ENCODE data around the gene METRNL. TPM values are rescaled to one million over a fixed set of nuclear protein-coding genes. Genes with fewer than 3 reads are reported as not detected.
A peak's percentile ranks its signal among the peaks of the same experiment; 100 is the strongest.

METRNL gene
- total RNA-seq, 1 donor from 2014 or later, result 63.8 TPM

DNA sequence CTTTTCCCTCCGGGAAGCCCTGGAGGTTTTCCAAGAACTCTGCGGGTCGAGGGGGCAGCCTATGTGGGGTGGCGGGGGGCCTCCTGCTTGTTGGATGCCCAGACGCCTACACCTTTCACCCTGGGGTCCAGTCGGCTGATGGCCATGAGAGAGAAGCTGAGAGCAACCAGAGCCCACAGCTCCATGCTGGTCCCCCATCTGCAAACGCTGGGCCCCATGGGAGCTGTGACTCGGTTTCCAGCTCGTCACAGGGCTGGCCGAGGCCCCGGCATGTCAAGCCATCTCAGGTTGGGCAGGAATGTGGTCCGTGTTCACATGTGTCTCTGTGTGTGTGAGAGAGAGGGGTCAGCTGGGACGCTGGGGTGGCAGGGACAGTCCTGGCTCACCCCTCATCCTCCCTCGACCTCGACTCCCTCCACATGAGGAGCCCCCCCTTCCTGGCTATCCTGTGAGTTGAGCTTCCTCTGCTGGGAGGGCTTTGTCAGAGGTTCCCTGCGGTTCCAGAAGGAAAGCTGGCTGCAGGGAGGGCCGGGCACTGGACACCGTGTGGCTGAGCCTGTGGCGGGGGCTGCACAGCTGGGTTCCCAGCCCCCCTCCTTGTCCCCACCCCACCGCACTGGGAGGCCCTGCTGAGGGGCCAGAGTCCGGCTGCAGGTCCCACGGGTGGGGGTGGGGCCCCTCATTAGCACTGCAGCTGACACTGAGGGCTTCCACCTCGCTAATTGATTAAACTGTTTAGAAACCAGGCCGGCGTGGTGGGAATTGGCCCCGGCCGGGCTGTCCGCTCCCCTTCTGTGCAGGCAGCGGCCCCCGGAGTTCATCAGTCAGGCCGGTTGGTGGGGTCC, 19.1 kb downstream of the METRNL start:
- Mint-ChIP-seq H3K27me3 (ENCODE audit: low read depth) (no peaks in the 10 kb centered on the region), H3K4me1 (ENCODE audit: low read depth) (peaks cover 38% of the 10 kb centered on the region), H3K36me3 (ENCODE audit: low read depth) (peaks cover 12% of the 10 kb centered on the region), H3K9me3 (ENCODE audit: low read depth) (no peaks in the 10 kb centered on the region), H3K4me3 (ENCODE audit: unreplicated experiment) (no peak overlapping the region), H3K27ac (ENCODE audit: unreplicated experiment) (peak overlapping the region; percentile 8)
- DNase-seq (ENCODE audit: low spot score), result no peak
- TF ChIP-seq, protein P1, sequence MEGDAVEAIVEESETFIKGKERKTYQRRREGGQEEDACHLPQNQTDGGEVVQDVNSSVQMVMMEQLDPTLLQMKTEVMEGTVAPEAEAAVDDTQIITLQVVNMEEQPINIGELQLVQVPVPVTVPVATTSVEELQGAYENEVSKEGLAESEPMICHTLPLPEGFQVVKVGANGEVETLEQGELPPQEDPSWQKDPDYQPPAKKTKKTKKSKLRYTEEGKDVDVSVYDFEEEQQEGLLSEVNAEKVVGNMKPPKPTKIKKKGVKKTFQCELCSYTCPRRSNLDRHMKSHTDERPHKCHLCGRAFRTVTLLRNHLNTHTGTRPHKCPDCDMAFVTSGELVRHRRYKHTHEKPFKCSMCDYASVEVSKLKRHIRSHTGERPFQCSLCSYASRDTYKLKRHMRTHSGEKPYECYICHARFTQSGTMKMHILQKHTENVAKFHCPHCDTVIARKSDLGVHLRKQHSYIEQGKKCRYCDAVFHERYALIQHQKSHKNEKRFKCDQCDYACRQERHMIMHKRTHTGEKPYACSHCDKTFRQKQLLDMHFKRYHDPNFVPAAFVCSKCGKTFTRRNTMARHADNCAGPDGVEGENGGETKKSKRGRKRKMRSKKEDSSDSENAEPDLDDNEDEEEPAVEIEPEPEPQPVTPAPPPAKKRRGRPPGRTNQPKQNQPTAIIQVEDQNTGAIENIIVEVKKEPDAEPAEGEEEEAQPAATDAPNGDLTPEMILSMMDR (IDR thresholded peaks at IDR 0.05), result no peak

- no peaks in the 10 kb centered on the region for H3K27me3 Mint-ChIP-seq (ENCODE audit: low read depth)
- peaks cover 40% of the 10 kb centered on the region for H3K4me1 Mint-ChIP-seq (ENCODE audit: low read depth)
- H3K4me3 Mint-ChIP-seq (ENCODE audit: unreplicated experiment), result peak overlapping the region; percentile 49
- no peaks in the 10 kb centered on the region for H3K9me3 Mint-ChIP-seq (ENCODE audit: low read depth)
- no peak overlapping the region for H3K27ac Mint-ChIP-seq (ENCODE audit: unreplicated experiment)
- DNase-seq (ENCODE audit: low spot score), result no peak
- TF ChIP-seq, protein P1 (IDR thresholded peaks at IDR 0.05), result no peak
- peaks cover 7% of the 10 kb centered on the region for H3K36me3 Mint-ChIP-seq (ENCODE audit: low read depth)
Observed at GRCh38 chr17:83099086-83099555, 19.7 kb downstream of the METRNL start.

GRCh38 chr17:83099570-83100181, 20.3 kb downstream of the METRNL start:
- TF ChIP-seq, protein P1 (IDR thresholded peaks at IDR 0.05), result peak; percentile 26
- Mint-ChIP-seq H3K27ac (ENCODE audit: unreplicated experiment) (peak overlapping the region; percentile 90), H3K9me3 (ENCODE audit: low read depth) (no peaks in the 10 kb centered on the region), H3K4me3 (ENCODE audit: unreplicated experiment) (peak overlapping the region; percentile 49), H3K27me3 (ENCODE audit: low read depth) (no peaks in the 10 kb centered on the region), H3K36me3 (ENCODE audit: low read depth) (peaks cover 6% of the 10 kb centered on the region), H3K4me1 (ENCODE audit: low read depth) (peaks cover 46% of the 10 kb centered on the region)
- DNase-seq (ENCODE audit: low spot score), result no peak

DNA sequence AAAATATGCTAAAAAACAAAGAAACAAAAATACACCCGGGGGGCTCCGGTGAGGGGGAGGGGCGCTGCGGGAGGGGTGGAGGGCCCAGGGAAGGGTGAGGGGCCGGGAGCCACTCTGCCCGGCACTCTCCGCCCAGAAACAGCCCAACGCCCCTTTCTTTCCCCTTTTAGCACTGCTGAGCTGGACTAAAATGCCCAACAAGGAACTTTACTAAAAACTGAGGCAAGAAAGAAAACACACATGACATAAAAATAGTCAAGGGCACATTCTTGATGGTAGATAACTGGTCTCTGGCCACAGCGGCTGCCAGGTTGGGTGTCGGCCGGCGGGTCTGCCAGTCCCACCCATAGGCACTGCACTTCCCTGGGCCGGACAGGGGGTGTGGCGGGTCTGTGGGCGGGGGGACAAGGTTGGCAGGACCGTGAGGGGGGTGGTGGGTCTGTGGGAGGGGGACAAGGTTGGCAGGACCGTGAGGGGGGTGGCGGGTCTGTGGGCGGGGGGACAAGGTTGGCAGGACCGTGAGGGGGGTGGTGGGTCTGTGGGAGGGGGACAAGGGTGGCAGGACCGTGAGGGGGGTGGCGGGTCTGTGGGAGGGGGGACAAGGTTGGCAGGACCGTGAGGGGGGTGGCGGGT, 20.9 kb downstream of the METRNL start:
- no peaks in the 10 kb centered on the region for H3K9me3 Mint-ChIP-seq (ENCODE audit: low read depth)
- peaks cover 5% of the 10 kb centered on the region for H3K36me3 Mint-ChIP-seq (ENCODE audit: low read depth)
- peak overlapping the region; percentile 90 for H3K27ac Mint-ChIP-seq (ENCODE audit: unreplicated experiment)
- H3K4me3 Mint-ChIP-seq (ENCODE audit: unreplicated experiment), result peak overlapping the region; percentile 47
- H3K4me1 Mint-ChIP-seq (ENCODE audit: low read depth), result peaks cover 52% of the 10 kb centered on the region
- no peaks in the 10 kb centered on the region for H3K27me3 Mint-ChIP-seq (ENCODE audit: low read depth)
- TF ChIP-seq, protein P1 (IDR thresholded peaks at IDR 0.05), result no peak
- DNase-seq (ENCODE audit: low spot score), result no peak

DNA sequence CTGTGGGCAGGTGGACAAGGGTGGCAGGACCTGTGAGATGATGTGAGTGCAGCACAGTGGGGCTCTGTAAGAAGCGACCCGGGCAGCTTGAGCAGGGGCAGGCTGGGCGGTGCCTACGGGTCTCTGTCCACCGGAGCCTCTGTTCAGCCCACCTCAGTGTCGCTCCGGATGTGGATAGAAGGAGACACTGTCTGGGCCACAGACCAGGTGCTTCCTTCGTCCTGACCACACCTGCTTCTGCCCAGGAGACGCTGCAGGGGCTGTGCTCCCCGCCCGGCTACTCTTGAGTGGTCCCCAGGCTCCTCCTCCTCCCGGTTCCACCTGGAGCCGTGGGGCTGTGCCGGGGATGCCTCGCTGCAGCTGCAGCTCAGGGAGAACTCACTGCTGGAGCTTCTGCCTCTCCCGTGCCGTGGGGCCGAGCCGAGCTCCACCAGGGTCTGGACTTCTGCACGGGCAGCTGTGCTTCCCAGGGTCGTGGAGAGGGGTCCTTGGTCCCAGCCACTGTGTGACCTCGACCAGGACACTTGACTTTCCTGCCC, 21.5 kb downstream of the METRNL start:
- DNase-seq (ENCODE audit: low spot score), result no peak
- Mint-ChIP-seq H3K4me3 (ENCODE audit: unreplicated experiment) (no peak overlapping the region), H3K27ac (ENCODE audit: unreplicated experiment) (peak overlapping the region; percentile 63), H3K9me3 (ENCODE audit: low read depth) (no peaks in the 10 kb centered on the region), H3K4me1 (ENCODE audit: low read depth) (peaks cover 58% of the 10 kb centered on the region), H3K36me3 (ENCODE audit: low read depth) (peaks cover 2% of the 10 kb centered on the region), H3K27me3 (ENCODE audit: low read depth) (no peaks in the 10 kb centered on the region)
- TF ChIP-seq, protein P1 (IDR thresholded peaks at IDR 0.05), result no peak

Measured in chondrocyte (in vitro differentiated cells).